GM18867 (cell line): ENCODE results near the gene MRPS35.
A peak's percentile ranks its signal among the peaks of the same experiment; 100 is the strongest.

ENCODE experiments used
- ATAC-seq: cut with Tn5 transposase; IDR thresholded peaks from one replicate; pipeline ENCODE4 v1.9.1; 2021; ENCODE audit warnings: mild to moderate bottlenecking, moderate library complexity; ENCODE audit not compliant: unreplicated experiment

MRPS35 gene

DNA sequence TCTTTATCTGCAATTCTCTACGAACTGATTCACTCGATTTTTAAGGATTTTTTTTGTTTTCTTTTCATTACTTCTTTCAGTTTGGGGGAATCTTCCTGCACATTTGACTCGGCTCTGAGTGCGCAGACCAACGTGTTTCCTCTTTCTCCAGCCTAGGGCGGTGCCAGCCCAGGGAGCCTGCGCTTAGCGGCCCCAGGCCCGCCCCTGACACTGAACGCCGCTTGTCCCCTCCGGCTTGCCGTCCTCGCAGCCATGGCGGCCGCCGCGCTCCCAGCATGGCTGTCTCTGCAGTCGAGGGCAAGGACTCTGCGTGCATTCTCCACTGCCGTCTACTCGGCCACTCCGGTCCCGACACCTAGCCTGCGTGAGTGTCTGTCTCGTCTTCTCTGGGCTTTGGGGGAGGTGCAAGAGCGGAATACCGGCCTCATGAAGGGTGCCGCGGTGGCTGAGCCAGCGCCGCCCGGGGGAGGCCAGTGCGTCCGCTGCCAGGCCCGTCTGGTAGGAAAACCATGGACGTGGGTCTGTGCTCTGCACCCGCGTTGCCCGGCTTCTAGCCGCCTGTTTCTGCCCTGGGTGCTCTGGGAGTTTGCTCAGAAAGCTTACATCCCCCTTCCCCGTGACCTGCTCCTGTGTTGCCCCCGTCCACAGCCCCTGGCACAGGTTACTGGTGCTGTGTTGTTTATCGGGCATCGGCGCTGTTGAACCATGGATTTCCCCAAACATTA is at the start of gene MRPS35:
Gene MRPS35, plus strand, starts transcription at position 241 of the 725 bp plus-strand sequence. Its CDS starts 12 bp downstream, at position 253.
- peak; percentile 95 for ATAC-seq

DNA sequence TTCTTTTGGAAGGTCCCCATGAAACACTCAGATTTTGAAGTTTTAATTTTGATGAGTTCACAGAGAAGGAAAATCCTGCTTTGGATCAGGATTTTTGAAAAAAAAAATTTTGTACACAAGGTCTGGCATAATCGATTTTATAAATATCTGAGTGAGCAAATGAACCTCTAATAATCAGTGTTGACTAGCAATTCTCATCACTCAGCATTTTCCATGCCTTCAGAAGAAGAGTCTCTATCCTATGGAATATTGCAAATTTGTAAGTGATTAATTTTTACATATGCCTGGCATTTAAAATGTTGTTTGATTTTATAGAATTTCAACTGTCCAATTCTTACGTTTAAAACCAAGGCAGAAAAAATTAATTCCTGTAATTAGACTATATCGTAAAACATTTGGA is 44.9 kb upstream of the MRPS35 start:
- ATAC-seq: no peak

DNA sequence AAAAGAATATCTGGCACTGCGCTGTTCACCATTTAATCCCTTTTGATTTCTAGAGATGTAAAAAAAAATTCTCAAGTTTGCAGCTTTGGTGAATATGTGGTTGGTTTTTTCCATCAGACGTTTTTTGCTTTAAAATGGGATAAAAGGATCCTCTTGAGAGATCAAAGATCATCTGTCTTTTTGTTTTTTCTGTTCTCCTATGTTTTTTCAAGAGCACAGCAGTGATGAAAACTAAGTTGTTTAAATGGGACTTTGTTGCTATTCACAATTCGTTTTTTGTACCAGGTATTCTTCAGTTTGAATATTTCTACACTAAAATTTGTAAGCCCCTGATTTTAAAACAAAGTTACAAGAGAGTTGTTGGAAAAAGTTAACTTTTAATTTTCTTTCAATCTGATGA is 44.1 kb upstream of the MRPS35 start:
- no peak for ATAC-seq

DNA sequence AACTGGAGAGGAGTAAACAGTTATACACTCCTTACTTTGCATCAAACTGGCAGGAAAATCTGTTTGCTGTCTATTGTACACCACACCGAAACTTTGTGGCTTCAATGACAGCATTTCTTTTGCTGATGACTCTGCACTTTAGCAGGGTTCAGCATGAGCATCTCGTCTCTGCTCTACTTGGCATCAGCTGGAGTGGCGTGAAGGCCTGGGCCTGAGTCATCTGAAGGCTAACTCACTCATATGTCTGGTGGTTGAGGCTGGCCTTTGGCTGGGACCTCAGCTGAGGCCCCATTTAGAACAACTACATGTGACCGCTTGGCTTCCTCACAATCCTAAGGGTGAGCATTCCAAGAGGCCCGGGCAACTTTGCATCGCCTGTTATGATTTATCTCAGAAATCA is 43.1 kb upstream of the MRPS35 start:
- ATAC-seq: no peak

DNA sequence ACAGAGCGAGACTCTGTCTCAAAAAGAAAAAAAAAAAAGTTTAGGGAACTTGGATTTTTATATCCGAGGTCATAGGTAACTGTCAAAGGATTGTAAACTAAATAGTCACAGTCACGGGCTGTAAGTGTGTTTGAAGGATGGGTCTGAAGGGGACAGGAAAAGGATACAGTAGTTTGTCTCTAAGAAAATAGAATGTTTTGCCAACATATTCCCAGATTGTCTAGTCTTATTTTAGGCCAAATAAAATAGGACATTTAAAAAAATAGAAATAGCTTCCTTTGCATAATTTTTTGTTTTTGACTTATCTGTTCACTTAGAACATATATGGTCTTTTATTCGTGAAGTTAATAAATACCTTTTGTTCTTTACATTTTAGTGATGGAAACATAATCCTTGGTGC is 38.6 kb upstream of the MRPS35 start:
- ATAC-seq: no peak

DNA sequence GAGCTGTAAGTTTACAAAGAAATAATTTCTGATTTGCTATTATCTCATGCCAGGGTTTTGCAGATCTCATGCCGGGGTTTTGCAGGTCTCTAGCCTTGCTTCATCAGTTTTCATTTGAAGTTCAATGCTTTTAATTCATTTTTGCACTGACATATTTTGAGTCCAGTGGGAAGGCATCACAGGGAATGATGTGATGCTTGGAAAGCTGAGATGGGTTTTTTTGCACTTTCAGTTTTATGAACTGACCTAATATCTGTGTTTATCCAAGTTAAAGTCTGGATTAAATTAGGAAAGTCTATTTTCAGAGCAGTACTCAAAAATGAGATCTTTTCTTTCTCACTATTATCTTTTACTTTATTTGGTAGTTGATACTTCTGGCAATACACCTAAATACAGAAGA is 38.0 kb upstream of the MRPS35 start:
- ATAC-seq: no peak

GRCh38 chr12:27673101-27673718 is 37.4 kb upstream of the MRPS35 start:
- no peak for ATAC-seq

- no peak for ATAC-seq
Measured at GRCh38 chr12:27674989-27675388, 35.6 kb upstream of the MRPS35 start.

- no peak for ATAC-seq
Measured at GRCh38 chr12:27680619-27681018, 30.0 kb upstream of the MRPS35 start.

DNA sequence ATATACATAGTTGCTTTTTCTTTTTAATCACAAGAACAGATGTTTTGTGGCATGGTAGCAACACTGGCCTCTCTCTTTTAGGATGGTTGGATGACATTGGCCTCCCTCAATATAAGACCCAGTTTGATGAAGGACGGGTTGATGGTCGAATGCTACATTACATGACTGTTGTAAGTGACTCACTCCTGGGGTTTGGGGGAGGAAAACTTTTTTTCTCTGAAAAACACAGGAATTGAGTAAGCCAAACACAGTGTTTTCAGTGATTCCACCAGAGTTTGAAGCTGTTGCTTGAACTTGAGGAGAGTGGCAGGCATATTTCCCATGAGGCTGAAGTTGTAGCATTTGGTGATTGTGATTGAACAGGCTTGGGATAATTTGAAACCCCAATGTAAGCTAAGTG is 28.1 kb upstream of the MRPS35 start:
- no peak for ATAC-seq

DNA sequence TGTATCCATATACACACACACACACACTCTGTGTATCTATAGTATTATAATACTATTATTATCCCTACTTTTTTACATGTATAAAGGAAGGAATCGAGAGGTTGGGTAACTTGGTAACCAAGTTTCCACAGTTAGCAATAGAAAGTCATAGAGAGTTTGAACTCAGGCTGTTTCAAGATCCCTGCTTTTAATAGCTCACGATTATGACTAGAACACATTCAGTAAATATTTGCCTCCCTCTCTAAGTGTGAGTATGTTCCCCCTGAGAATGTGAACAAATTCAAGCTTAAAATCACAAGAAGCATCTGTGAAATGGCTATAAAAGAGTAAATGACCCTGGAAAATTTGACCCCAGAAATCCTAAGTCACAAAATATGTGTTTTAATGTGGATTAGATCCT is 25.4 kb upstream of the MRPS35 start:
- no peak for ATAC-seq

DNA sequence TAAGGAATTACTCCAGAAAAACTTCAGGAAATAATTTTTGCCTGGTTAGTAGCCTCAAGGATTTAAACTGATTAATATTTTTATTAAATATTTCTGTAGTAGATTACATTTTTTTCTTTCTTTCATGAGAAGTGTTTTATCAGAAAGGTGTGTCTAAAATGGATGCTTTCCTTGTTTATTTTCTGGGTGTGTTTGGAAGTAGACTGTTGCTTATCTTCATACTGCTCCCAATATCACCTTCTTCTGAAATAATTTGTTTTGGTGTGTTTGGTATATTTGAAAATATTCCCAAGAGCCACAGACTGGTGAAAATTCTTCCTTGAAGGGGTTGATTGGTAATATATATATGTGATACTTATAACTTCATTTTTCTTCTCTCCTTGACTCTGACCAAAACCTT is 24.5 kb upstream of the MRPS35 start:
- ATAC-seq: no peak

GRCh38 chr12:27688671-27689070 is 22.0 kb upstream of the MRPS35 start:
- ATAC-seq: no peak

DNA sequence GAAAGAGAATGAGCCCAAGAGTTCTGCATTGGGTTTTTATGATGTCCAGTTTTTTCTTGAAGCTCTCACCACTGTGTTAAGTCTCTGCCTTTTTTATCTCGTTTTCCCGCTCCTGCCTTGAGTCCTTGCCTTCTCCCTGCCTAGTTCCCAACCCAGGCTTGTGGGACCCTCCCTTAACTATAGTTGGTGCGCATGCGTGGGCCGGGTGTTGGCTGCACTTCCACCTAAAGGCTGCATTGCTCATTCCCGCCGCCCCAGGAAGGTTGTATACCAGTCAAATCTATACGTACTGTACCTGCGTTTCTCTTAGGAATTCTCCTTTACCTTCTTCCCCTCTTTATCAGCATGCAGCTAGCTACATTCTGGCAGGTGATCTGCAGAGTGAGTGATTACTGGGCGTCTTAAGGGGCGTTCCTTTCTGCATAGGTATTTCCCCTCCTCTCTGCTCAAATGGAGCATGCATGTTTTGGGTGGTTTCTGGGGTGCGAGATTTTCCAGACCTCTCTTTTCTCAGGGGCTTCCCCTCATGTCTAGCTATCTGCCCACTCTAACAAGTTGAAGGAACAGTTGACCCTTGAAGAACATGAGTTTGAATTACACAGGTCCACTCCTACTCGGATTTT is 21.0 kb upstream of the MRPS35 start:
- no peak for ATAC-seq

DNA sequence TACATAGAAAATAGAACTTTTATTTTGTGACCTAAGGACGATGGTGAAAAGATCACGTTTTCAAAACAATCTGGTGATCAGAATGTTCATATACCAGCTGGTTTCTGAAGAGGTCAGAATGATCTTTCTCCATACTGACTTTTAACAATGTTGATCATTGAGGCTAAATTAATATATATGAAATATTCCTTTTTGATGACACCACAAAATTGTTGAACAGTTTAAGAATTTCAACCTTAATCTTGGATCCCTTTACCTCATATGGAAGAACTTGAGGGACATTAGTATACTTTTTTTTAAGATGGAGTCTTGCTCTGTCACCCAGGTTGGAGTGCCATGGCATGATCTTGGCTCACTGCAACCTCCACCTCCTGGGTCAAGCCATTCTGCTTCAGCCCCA is 17.2 kb upstream of the MRPS35 start:
- no peak for ATAC-seq

GRCh38 chr12:27695556-27696292 is 14.9 kb upstream of the MRPS35 start:
- no peak for ATAC-seq

DNA sequence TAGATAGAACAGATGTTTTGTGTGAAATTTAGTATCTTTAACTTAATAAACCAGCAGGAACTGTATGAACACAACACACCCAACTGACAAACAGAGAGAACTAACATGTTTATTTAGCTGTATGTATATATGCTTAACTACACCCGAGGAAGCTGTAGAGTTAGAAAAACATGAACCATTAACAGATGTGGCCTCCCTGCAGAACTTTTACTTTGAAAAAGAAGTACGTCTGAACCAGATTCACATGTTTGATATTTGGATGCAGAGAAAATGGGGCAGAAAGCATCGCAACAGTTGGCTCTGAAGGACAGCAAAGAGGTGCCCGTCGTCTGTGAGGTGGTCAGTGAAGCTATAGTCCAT is 14.4 kb upstream of the MRPS35 start, which contains the start of gene REP15:
Gene REP15, plus strand, starts transcription at position 155 of the 360 bp plus-strand sequence. Its CDS starts 116 bp downstream, at position 271.
- ATAC-seq: no peak

- ATAC-seq: no peak
Measured at GRCh38 chr12:27696864-27697564, 13.6 kb upstream of the MRPS35 start.

DNA sequence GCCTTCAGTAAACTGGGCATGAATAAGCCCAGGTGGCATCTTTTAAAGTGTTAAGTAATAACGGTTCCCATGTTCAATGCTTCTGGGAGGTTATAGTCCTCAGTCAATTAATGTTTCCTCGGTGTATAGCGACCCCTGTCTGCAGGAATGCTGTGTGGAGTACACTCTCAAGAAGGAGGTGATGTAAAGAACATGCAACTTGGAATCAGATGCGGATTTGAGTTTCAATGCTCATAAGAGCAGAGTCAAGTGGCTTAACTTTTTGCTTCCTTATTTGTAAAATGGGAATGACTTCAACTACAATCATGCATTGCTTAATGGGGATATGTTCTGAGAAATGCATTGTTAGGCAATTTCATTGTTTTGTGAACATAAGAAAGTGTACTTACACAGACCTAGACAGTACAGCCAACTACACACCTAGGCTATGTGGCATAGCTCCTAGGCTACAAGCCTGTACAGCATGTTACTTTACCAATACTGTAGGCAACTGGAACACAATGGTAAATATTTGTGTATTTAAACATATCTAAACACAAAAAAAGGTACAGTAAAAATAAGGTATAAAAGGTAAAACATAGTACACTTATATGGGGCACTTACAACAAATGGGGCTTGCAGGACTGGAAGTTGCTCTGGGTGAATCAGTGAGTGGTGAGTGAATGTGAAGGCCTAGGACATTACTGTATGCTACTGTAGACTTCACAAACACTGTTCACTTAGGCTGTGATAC is 6.7 kb upstream of the MRPS35 start:
- ATAC-seq: peak; percentile 93

GRCh38 chr12:27705263-27705662 is 5.4 kb upstream of the MRPS35 start:
- ATAC-seq: no peak
